CD14-positive monocyte (primary cell): Measurements from ENCODE around the gene VWA5B1. TPM values are rescaled to one million over a fixed set of nuclear protein-coding genes. Genes with fewer than 3 reads are reported as not detected.

Source experiments
- DNase-seq, 3 donors: peaks; one replicate each; pipeline ENCODE4 v3.0.0-alpha.2; 2011 to 2022
- H2AFZ ChIP-seq: 2 replicates; pipeline ENCODE4 v1.6.0; 2012; ENCODE audit warnings: mild to moderate bottlenecking, low read depth, low read length, inconsistent platforms; ENCODE audit not compliant: insufficient read depth, poor library complexity, severe bottlenecking
- H3K27ac ChIP-seq, 2 donors: 1 replicate in 1 of 2; 2 replicates in 1 of 2; pipeline ENCODE4 v1.5.1; 2012 to 2013; ENCODE audit warnings: low read length in 2 of 2, control low read depth in 1 of 2, inconsistent platforms in 1 of 2, low read depth in 1 of 2, mild to moderate bottlenecking in 1 of 2
- H3K27me3 ChIP-seq, 2 donors: one replicate each; pipeline versions ENCODE4 v1.6.0 to v1.6.1; 2011 to 2013; ENCODE audit warnings: low read length in 2 of 2; ENCODE audit not compliant: control insufficient read depth in 2 of 2, insufficient read depth in 2 of 2
- H3K36me3 ChIP-seq, 2 donors: replicated peaks in 1 of 2; 1 replicate in 1 of 2; 2 replicates in 1 of 2; pipeline versions ENCODE4 v1.5.1 to v1.6.1; 2012 to 2013; ENCODE audit warnings: low read length in 2 of 2, control low read depth in 1 of 2, inconsistent platforms in 1 of 2, mild to moderate bottlenecking in 1 of 2; ENCODE audit not compliant: insufficient read depth in 2 of 2, control insufficient read depth in 1 of 2
- H3K4me1 ChIP-seq, 2 donors: 1 replicate in 1 of 2; 2 replicates in 1 of 2; pipeline versions ENCODE4 v1.5.1 to v1.6.1; 2012 to 2013; ENCODE audit warnings: low read length in 2 of 2, control low read depth in 1 of 2, inconsistent platforms in 1 of 2, mild to moderate bottlenecking in 1 of 2, moderate library complexity in 1 of 2; ENCODE audit not compliant: insufficient read depth in 2 of 2, control insufficient read depth in 1 of 2
- H3K4me2 ChIP-seq: replicated peaks from 2 replicates; pipeline ENCODE3; 2012; ENCODE audit warnings: low read length, moderate library complexity, mild to moderate bottlenecking; ENCODE audit not compliant: poor library complexity, severe bottlenecking; ENCODE audit errors: extremely low read depth
- H3K4me3 ChIP-seq, 3 experiments: fragments of 200-600 bp in 1 of 3; sonication (generic) in 1 of 3; replicated peaks in 1 of 3; 1 replicate in 2 of 3; 2 replicates in 1 of 3; pipeline ENCODE4 v1.5.1; 2011 to 2013; ENCODE audit warnings: low read length in 3 of 3, mild to moderate bottlenecking in 3 of 3, control low read depth in 2 of 3, low read depth in 2 of 3, inconsistent platforms in 1 of 3, moderate library complexity in 1 of 3
- H3K79me2 ChIP-seq: 2 replicates; pipeline ENCODE4 v1.6.0; 2012; ENCODE audit warnings: mild to moderate bottlenecking, control low read depth, inconsistent platforms, low read length, moderate library complexity; ENCODE audit not compliant: insufficient read depth
- H3K9ac ChIP-seq: 2 replicates; pipeline ENCODE4 v1.6.0; 2017; ENCODE audit warnings: low read length, mild to moderate bottlenecking; ENCODE audit not compliant: insufficient read depth, poor library complexity, severe bottlenecking
- H3K9me3 ChIP-seq, 2 donors: replicated peaks in 1 of 2; 1 replicate in 1 of 2; 2 replicates in 1 of 2; pipeline versions ENCODE4 v1.5.1 to v1.6.1; 2012 to 2013; ENCODE audit warnings: low read length in 2 of 2, control low read depth in 1 of 2; ENCODE audit not compliant: control insufficient read depth in 1 of 2, insufficient read depth in 1 of 2
- H4K20me1 ChIP-seq: 2 replicates; pipeline ENCODE4 v1.6.0; 2012; ENCODE audit warnings: mild to moderate bottlenecking, low read length, control low read depth, moderate library complexity; ENCODE audit not compliant: insufficient read depth
- H3K27ac Mint-ChIP-seq, 7 donors: one replicate each; pipeline ENCODE4 v1.8.0; 2020; ENCODE audit warnings: mild to moderate bottlenecking in 7 of 7, mixed read lengths in 7 of 7, moderate library complexity in 6 of 7, inconsistent platforms in 2 of 7
- H3K27me3 Mint-ChIP-seq, 3 donors: one replicate each; pipeline ENCODE4 v1.8.0; 2021 to 2022; ENCODE audit warnings: low read depth in 3 of 3, mild to moderate bottlenecking in 3 of 3, mixed read lengths in 3 of 3, moderate library complexity in 3 of 3, inconsistent platforms in 1 of 3
- H3K36me3 Mint-ChIP-seq, 2 donors: one replicate each; pipeline ENCODE4 v1.8.0; 2020; ENCODE audit warnings: mixed read lengths in 2 of 2, inconsistent platforms in 1 of 2, mild to moderate bottlenecking in 1 of 2
- H3K4me1 Mint-ChIP-seq: one replicate; pipeline ENCODE4 v1.8.0; 2020; ENCODE audit warnings: mild to moderate bottlenecking, mixed read lengths
- H3K4me3 Mint-ChIP-seq, 2 donors: one replicate each; pipeline ENCODE4 v1.8.0; 2020; ENCODE audit warnings: mild to moderate bottlenecking in 2 of 2, mixed read lengths in 2 of 2, moderate library complexity in 1 of 2
- H3K9me3 Mint-ChIP-seq, 7 donors: one replicate each; pipeline ENCODE4 v1.8.0; 2020 to 2022; ENCODE audit warnings: mixed read lengths in 7 of 7, mild to moderate bottlenecking in 6 of 7, moderate library complexity in 6 of 7, inconsistent platforms in 2 of 7
- CTCF ChIP-seq: fragments of 200-600 bp; IDR thresholded peaks from one replicate; pipeline ENCODE4 v1.8.0; 2022; ENCODE audit warnings: antibody characterized with exemption, mild to moderate bottlenecking
- WGBS: methylation state at CpG from one replicate; pipeline ENCODE4 v1.1.5; 2013; ENCODE audit warnings: missing lambda C conversion rate; ENCODE audit not compliant: insufficient coverage; 5-methylcytosine and 5-hydroxymethylcytosine counted together
- intact Hi-C, 2 donors: fragments of 100-400 bp; cut with micrococcal nuclease; formaldehyde crosslinking; loops; one replicate each; pipeline versions ENCODE4 v1.15.0 to v1.15.1; 2023
- polyA plus RNA-seq, 3 donors: library from polyadenylated mRNA; depleted of rRNA in 1 of 3; unstranded in 2 of 3; stranded (reverse) in 1 of 3; fragments of 300-500 nt in 2 of 3; fragments of >200 nt in 1 of 3; fragmentation: Illumina TruSeq in 2 of 3; gene quantifications; 1 replicate in 2 of 3; 2 replicates in 1 of 3; pipeline ENCODE4 v1.2.3, GENCODE V29; 2012 to 2021

VWA5B1 gene
- polyA plus RNA-seq, 3 donors, result not detected

DNA sequence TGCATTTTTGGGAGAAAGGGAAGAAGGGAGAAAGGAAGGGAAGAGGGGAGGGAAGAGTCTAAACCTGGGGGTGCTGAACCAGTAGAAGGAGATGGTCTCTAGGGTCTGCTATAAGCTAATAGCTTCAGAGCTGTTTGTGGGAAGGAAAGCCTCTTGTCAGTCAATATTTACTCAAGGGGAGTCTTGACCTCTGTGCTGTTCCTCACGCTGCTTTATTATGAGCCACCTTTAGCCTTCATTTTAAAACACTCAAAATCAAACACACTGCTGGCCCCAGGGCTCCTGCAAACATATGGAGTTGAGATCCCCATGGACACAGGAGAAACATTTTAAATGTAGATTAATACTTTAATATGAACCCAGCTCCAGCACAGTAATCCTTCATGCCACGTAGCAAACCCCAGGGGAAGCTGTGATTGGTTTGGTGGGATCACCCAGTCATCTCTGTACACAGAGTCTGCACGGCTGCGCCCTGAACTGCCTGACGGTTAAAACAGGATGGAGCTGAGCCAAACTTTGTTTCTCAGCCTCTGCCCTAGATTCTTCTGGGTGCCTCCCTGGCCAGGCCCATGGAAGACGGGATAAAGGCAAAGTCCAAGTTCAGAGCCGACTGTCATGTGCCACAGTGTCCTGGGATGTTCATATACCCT is 40.2 kb upstream of the VWA5B1 start:
- H3K4me1 Mint-ChIP-seq, result no peaks in the 10 kb centered on the region
- no peak overlapping the region for H2AFZ ChIP-seq
- peaks cover 15 to 17% (median 16%) of the 10 kb centered on the region in 3 donors for H3K27me3 Mint-ChIP-seq
- no peaks in the 10 kb centered on the region for H3K36me3 Mint-ChIP-seq
- no peak for TF ChIP-seq CTCF
- H3K4me1 ChIP-seq, result no peaks in the 10 kb centered on the region
- intact Hi-C loops, result no loop called here
- WGBS, result 91% methylated on average over 5 of the region's 7 CpGs
- peaks cover 0 to 3% (median 0%) of the 10 kb centered on the region in 7 donors for H3K9me3 Mint-ChIP-seq
- H3K4me3 ChIP-seq, result no peak overlapping the region
- DNase-seq, result no peak
- H3K27ac Mint-ChIP-seq, result no peak overlapping the region
- no peaks in the 10 kb centered on the region for H3K36me3 ChIP-seq
- H3K79me2 ChIP-seq, result no peaks in the 10 kb centered on the region
- no peak overlapping the region for H3K4me3 Mint-ChIP-seq
- H3K27ac ChIP-seq, result no peak overlapping the region
- H3K4me2 ChIP-seq, result no peak overlapping the region
- H4K20me1 ChIP-seq, result no peaks in the 10 kb centered on the region
- H3K9ac ChIP-seq, result no peak overlapping the region
- H3K9me3 ChIP-seq, result no peaks in the 10 kb centered on the region
- H3K27me3 ChIP-seq, result peaks cover 6% of the 10 kb centered on the region in 2 donors

GRCh38 chr1:20252587-20252986 is 38.1 kb upstream of the VWA5B1 start:
- Mint-ChIP-seq H3K9me3 (peaks cover 0 to 3% (median 0%) of the 10 kb centered on the region in 7 donors), H3K27me3 (peaks cover 10 to 16% (median 13%) of the 10 kb centered on the region in 3 donors), H3K4me1 (no peaks in the 10 kb centered on the region), H3K27ac (peak overlapping the region in 1 of 7 donors; percentile 37), H3K4me3 (no peak overlapping the region), H3K36me3 (no peaks in the 10 kb centered on the region)
- Histone ChIP-seq H2AFZ (no peak overlapping the region), H3K36me3 (no peaks in the 10 kb centered on the region), H3K4me1 (no peaks in the 10 kb centered on the region), H3K4me2 (no peak overlapping the region), H4K20me1 (no peaks in the 10 kb centered on the region), H3K9ac (no peak overlapping the region), H3K9me3 (no peaks in the 10 kb centered on the region), H3K79me2 (no peaks in the 10 kb centered on the region), H3K27me3 (peaks cover 1 to 2% of the 10 kb centered on the region in 2 donors), H3K4me3 (no peak overlapping the region), H3K27ac (no peak overlapping the region)
- intact Hi-C loops, result no loop called here
- no peak for TF ChIP-seq CTCF
- WGBS, result no CpG with 5 or more reads among the region's 1 CpG
- no peak for DNase-seq
